Inferior parietal cortex (tissue), 1 donor: ENCODE results near the gene ROM1.
"Not testable (repeated sequence)": the region's sequence is repeated elsewhere in the genome, so short reads cannot be mapped to it uniquely, and the experiment has no call there.

ENCODE experiments used
- DNase-seq: peaks from one replicate; pipeline ENCODE4 v3.0.0-alpha.2; 2016; ENCODE audit errors: extremely low spot score

Gene ROM1

DNA sequence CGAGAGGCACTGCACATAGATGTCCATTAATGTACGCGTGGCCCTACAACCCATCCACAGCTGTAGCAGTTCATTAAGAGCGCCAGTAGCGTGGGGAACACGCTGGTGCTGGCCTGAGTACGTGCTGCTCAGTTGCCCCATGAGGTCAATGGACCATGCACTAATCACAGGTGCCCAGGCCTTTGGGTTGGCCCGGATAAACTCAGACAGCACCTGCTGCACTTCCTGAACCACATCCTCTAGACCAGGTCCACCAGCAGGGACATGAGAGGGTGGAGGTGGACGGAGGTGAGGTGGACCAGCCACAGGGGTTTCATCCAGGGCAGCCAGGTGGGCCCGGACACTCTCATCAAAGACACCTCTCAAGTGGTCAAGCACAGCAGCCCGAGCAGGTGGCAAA, 36.4 kb downstream of the ROM1 start:
- DNase-seq: no peak

DNA sequence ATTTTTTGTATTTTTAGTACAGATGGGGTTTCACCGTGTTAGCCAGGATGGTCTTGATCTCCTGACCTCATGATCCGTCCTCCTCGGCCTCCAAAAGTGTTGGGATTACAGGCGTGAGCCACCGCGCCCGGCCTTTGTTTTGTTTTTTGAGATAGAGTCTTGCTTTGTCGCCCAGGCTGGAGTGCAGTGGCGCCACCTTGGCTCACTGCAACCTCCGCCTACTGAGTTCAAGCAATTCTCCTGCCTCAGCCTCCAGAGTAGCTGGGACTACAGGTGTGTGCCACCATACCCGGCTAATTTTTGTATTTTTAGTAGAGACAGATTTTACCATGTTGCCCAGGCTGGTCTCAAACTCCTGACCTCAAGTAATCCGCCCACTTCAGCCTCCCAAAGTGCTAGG, 37.2 kb downstream of the ROM1 start:
- DNase-seq: not testable (repeated sequence)

DNA sequence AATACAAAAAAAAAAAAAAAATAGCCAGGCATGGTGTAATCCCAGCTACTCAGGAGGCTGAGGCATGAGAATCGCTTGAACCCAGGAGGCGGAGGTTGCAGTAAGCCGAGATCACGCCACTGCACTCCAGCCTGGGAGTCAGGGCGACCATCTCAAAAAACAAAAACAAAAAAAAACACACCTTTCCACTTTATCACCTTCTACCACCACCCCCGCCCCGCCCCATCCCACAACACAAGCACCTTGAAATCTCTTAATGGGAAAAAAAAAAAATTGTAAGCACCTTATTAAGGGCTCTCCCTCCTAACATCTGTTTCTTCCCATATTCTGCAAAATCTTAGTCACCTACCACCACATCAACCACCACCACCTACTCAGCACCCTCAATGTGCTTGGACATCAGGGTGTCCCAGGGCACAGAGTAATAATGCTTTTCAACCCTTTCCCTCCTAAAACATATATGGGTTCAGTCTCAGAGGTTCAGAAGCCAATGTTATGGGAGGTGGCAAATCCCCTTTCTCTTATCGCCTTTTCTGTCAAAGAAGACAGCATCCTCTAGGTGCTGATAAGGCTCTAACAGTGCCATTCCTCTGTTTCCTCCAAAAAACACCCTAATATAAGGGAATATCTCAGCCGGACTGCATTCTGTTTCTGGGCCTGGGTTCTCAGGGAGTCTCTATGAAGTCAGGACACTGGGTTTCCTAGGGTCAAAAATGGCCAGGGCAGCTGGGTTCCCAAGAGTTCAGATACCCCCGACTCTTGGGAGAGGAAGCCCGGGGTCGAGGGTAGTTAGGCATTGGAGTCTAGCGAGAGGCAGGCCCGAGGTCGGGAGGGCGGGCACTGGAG, 39.3 kb downstream of the ROM1 start:
- DNase-seq: no peak

DNA sequence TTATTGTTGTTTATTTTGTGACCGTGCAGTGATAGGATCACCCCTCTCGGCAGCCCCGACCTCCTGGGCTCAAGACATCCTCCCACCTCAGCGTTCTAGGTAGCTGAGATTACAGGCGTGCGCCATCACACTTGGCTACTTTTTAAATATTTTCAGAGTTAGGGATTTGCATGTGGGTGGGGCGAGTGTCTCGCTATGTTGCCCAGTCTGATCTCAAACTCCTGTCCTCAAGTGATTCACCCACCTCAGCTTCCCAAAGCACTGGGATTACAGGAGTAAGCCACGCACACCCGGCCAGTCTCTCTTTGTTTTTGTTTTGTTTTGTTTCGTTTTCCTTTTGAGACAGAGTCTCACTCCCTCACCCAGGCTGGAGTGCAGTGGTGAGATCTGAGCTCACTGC, 41.2 kb downstream of the ROM1 start:
- no peak for DNase-seq

DNA sequence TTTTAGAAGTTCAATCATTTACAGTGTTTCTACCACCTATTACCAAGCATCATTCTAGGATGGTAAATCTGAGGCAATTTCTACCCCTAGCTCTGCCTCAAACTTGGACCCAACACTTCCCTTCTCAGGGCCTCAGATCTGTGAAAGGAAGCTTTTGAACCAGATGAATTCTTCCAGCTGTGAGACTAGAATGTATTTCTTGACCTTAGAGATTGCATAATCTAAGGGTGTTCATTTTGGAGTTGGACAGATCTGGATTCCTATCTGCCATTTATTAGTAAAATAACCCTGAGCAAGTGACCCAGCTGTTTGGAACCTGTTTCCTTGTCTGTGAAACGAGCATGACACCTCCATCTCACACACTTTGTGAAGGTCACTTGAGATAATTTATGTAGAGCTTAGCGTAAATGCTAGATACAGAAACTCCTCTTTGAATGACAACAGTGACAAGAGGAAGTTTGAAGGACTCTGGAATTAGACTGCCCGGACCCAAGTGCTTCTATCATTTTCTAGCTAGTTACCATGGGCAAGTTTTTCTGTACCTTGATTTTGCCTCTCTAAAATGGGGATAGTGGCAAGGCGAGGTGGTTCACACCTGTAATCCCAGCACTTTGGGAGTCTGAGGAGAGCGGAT, 43.9 kb downstream of the ROM1 start:
- no peak for DNase-seq

DNA sequence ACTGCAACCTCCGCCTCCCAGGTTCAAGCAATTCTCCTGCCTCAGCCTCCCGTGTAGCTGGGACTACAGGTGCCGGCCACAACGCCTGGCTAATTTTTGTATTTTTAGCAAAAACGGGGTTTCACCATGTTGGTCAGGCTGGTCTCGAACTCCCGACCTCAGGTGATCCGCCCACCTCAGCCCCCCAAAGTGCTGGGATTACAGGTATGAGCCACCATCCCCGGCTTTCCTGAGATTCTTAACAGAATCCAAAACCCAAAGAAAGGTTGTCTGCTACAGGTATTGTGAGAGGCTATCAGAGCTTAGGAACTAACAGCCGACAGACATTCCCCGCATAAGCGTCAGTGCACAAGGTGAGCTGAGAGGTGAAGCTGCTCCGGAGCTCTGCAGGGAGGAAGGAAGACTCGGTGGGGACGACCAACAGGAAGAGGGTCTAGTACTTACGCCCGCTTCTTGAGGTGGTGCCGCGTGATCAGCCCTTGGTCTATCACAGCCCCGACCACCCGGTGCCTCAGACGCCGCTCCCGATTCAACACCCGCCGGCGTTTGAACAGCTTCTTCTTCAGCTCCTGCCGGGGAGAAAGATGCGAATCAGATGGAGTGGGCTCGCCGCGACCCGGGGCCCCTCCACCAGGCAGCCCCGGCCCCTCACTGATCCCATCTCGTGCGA, 51.5 kb downstream of the ROM1 start:
- peak; percentile 35 for DNase-seq
